ENCODE data around the gene CLEC2A.
"Not testable (repeated sequence)": the region's sequence is repeated elsewhere in the genome, so short reads cannot be mapped to it uniquely, and the experiment has no call there.

GRCh38 chr12:9952954-9953729 lies 21.0 kb upstream of the CLEC2A start:
- TF ChIP-seq CTCF, POLR2AphosphoS5, POLR2A, EP300 (IDR thresholded peaks at IDR 0.05): not testable (repeated sequence)
